ENCODE data around the gene SIN3B. TPM values are rescaled to one million over a fixed set of nuclear protein-coding genes. Genes with fewer than 3 reads are reported as not detected.

The SIN3B gene
- total and polyA plus RNA-seq, 9 of the 15 experiments (the other 6 are each of a cell fraction or from before 2014, with no cell fraction given), result 0.51 to 34.2 (median 14.3) TPM

DNA sequence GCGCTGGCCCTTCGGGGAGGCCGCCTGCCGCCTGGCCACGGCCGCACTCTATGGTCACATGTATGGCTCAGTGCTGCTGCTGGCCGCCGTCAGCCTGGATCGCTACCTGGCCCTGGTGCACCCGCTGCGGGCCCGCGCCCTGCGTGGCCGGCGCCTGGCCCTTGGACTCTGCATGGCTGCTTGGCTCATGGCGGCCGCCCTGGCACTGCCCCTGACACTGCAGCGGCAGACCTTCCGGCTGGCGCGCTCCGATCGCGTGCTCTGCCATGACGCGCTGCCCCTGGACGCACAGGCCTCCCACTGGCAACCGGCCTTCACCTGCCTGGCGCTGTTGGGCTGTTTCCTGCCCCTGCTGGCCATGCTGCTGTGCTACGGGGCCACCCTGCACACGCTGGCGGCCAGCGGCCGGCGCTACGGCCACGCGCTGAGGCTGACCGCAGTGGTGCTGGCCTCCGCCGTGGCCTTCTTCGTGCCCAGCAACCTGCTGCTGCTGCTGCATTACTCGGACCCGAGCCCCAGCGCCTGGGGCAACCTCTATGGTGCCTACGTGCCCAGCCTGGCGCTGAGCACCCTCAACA is 60.8 kb downstream of the SIN3B start (continued):
- TF ChIP-seq ZNF445 (CRISPR knock-in tag; IDR thresholded peaks at IDR 0.05; ENCODE audit: low read depth), result no peak
- no peak for TF ChIP-seq TOE1 (IDR thresholded peaks at IDR 0.05; ENCODE audit: borderline replicate concordance)
- TF ChIP-seq TOE1 (CRISPR knock-in tag; IDR thresholded peaks at IDR 0.05; ENCODE audit: borderline replicate concordance, low read depth), result peak; percentile 87; the same call in 1 of the 2 replicates
- peak; percentile 82; the same call in 1 of the 2 replicates for TF ChIP-seq NR3C1 (CRISPR knock-in tag; IDR thresholded peaks at IDR 0.05)
- TF ChIP-seq SAFB2 (IDR thresholded peaks at IDR 0.05; ENCODE audit: borderline replicate concordance, low read depth, low read length, severe bottlenecking), result no peak
- no peak for TF ChIP-seq ZNF436 (CRISPR knock-in tag; IDR thresholded peaks at IDR 0.05)
- TF ChIP-seq ZKSCAN3 (CRISPR knock-in tag; IDR thresholded peaks at IDR 0.05), result no peak
- TF ChIP-seq ZNF23 (CRISPR knock-in tag; IDR thresholded peaks at IDR 0.05), result 0 out of 2 replicates have a peak, but pooled peaks have one; percentile 39
- 0 out of 2 replicates have a peak, but pooled peaks have one; percentile 42 for TF ChIP-seq GTF2A2 (tag; IDR thresholded peaks at IDR 0.05)
- TF ChIP-seq SNIP1 (IDR thresholded peaks at IDR 0.05; ENCODE audit: low read depth), result no peak
- no peak for TF ChIP-seq BRF1 (IDR thresholded peaks at IDR 0.05; ENCODE audit: borderline replicate concordance, extremely low read depth, insufficient read length)
- TF ChIP-seq TRIM24 (IDR thresholded peaks at IDR 0.05), result no peak
- peak; percentile 99 for TF ChIP-seq FUS (optimal IDR thresholded peaks at IDR 0.05; ENCODE audit: low read depth, low read length)
- TF ChIP-seq ZNF644 (tag; IDR thresholded peaks at IDR 0.05; ENCODE audit: low read depth), result peak; percentile 84; the same call in 1 of the 2 replicates
- peak; percentile 55 for TF ChIP-seq MTA3 (IDR thresholded peaks at IDR 0.05; ENCODE audit: borderline replicate concordance)
- no peak for TF ChIP-seq SMARCE1 (IDR thresholded peaks at IDR 0.05)
- peak; percentile 69; the same call in 1 of the 2 replicates for TF ChIP-seq ZNF586 (CRISPR knock-in tag; conservative IDR thresholded peaks at IDR 0.05)
- TF ChIP-seq SIX5 (IDR thresholded peaks at IDR 0.05; ENCODE audit: borderline replicate concordance in 1 of 2, insufficient read depth in 1 of 2, low read depth in 1 of 2, low read length in 2 of 2), result no peak
- peak; percentile 83; the same call in 1 of the 2 replicates for TF ChIP-seq MYC (IDR thresholded peaks at IDR 0.05; ENCODE audit: low read depth, low read length)
- TF ChIP-seq MYC (CRISPR knock-in tag; IDR thresholded peaks at IDR 0.05; ENCODE audit: borderline replicate concordance, low read depth), result peak; percentile 84; the same call in 1 of the 2 replicates
- TF ChIP-seq ZC3H4 (CRISPR knock-in tag; IDR thresholded peaks at IDR 0.05; ENCODE audit: borderline replicate concordance), result peak; percentile 48; the same call in 1 of the 2 replicates
- no peak for TF ChIP-seq MAFG (tag; conservative IDR thresholded peaks at IDR 0.05)
- TF ChIP-seq TAF15 (IDR thresholded peaks at IDR 0.05; ENCODE audit: low read depth, low read length), result no peak
- 0 out of 2 replicates have a peak, but pooled peaks have one; percentile 49 for TF ChIP-seq ZNF707 (CRISPR knock-in tag; conservative IDR thresholded peaks at IDR 0.05)
- TF ChIP-seq SETDB1 (IDR thresholded peaks at IDR 0.05; ENCODE audit: low read length), result no peak
- TF ChIP-seq, protein P1, sequence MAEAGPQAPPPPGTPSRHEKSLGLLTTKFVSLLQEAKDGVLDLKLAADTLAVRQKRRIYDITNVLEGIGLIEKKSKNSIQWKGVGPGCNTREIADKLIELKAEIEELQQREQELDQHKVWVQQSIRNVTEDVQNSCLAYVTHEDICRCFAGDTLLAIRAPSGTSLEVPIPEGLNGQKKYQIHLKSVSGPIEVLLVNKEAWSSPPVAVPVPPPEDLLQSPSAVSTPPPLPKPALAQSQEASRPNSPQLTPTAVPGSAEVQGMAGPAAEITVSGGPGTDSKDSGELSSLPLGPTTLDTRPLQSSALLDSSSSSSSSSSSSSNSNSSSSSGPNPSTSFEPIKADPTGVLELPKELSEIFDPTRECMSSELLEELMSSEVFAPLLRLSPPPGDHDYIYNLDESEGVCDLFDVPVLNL (CRISPR knock-in tag; IDR thresholded peaks at IDR 0.05; ENCODE audit: low read depth), result no peak; the same call in 1 of the 2 replicates
- no peak for TF ChIP-seq CC2D1A (IDR thresholded peaks at IDR 0.05)
- no peak for TF ChIP-seq HNRNPUL1 (IDR thresholded peaks at IDR 0.05; ENCODE audit: low read length)
- no peak for TF ChIP-seq RBM17 (IDR thresholded peaks at IDR 0.05; ENCODE audit: borderline replicate concordance, low read depth, low read length)
